Panc1 (cell line): ENCODE results near the gene PDGFD. TPM values are rescaled to one million over a fixed set of nuclear protein-coding genes. Genes with fewer than 3 reads are reported as not detected.

ENCODE experiments used
- ATAC-seq: fragments of 200-7000 bp; cut with Tn5 transposase; 2 replicates; pipeline ENCODE4 v1.9.1; 2020; ENCODE audit warnings: mild to moderate bottlenecking, moderate library complexity
- BruUV-seq: library from RNA; stranded (reverse); fragments of 400-500 nt; replicated peaks from 2 replicates; lab custom pipeline; 2021; lab: Mats Ljungman, UMichigan
- CTCF ChIA-PET: fragments of 300-600 bp; sonication (Branson Sonifier 250); formaldehyde crosslinking; loops from one replicate; lab custom pipeline; 2022; ENCODE audit warnings: antibody characterized with exemption; lab: Charles Lee
- POLR2A ChIA-PET: fragments of 300-600 bp; sonication (Branson Sonifier 250); formaldehyde crosslinking; loops from one replicate; lab custom pipeline; 2022; ENCODE audit warnings: antibody characterized with exemption; lab: Charles Lee
- DNase-seq: peaks from one replicate; pipeline ENCODE4 v3.0.0-alpha.2; 2010; ENCODE audit warnings: low read depth, low spot score
- H3K27ac ChIP-seq: 2 replicates; pipeline ENCODE4 v1.5.1; 2011; ENCODE audit warnings: mild to moderate bottlenecking, low read length, inconsistent platforms
- H3K27me3 ChIP-seq: fragments of 200-500 bp; sonication (Bioruptor generic); 2 replicates; pipeline ENCODE4 v1.6.0; 2014; ENCODE audit warnings: low read length, inconsistent platforms; ENCODE audit not compliant: control insufficient read depth, insufficient read depth
- H3K36me3 ChIP-seq: fragments of 200-500 bp; sonication (Bioruptor generic); 2 replicates; pipeline ENCODE4 v1.5.1; 2014; ENCODE audit warnings: inconsistent platforms, mild to moderate bottlenecking, low read length, moderate library complexity; ENCODE audit not compliant: control insufficient read depth, insufficient read depth
- H3K4me1 ChIP-seq: 2 replicates; pipeline ENCODE4 v1.5.1; 2011; ENCODE audit warnings: inconsistent platforms, mild to moderate bottlenecking, low read length, moderate library complexity; ENCODE audit not compliant: control insufficient read depth, insufficient read depth
- H3K4me3 ChIP-seq, 2 experiments: 2 replicates each; pipeline ENCODE4 v1.5.1; 2011 to 2012; ENCODE audit warnings: low read depth in 2 of 2, low read length in 2 of 2, mild to moderate bottlenecking in 2 of 2, inconsistent platforms in 1 of 2, moderate library complexity in 1 of 2
- H3K9me3 ChIP-seq: fragments of 200-500 bp; sonication (Bioruptor generic); 2 replicates; pipeline ENCODE4 v1.5.1; 2014; ENCODE audit warnings: low read depth, mild to moderate bottlenecking, inconsistent platforms, low read length, moderate library complexity; ENCODE audit not compliant: control insufficient read depth, insufficient read depth
- POLR2AphosphoS5 ChIP-seq: IDR thresholded peaks from 2 replicates; pipeline ENCODE4 v1.6.1; 2012; ENCODE audit warnings: mild to moderate bottlenecking, low read depth, low read length, moderate library complexity
- SIN3A ChIP-seq: IDR thresholded peaks from 2 replicates; pipeline ENCODE4 v1.6.1; 2012; ENCODE audit warnings: low read depth, mild to moderate bottlenecking, low read length, moderate library complexity, borderline replicate concordance; ENCODE audit not compliant: insufficient read depth
- TCF7L2 ChIP-seq: IDR thresholded peaks from 2 replicates; pipeline ENCODE4 v1.6.1; 2011; ENCODE audit warnings: mild to moderate bottlenecking, low read depth, low read length, inconsistent platforms
- in situ Hi-C: cut with HindIII; loops from 2 replicates; pipeline ENCODE4 v1.10.0; 2016; ENCODE audit warnings: low sequenced_read_pairs, low pct_unique_long_range_greater_than_20kb
- intact Hi-C: fragments of 100-400 bp; cut with micrococcal nuclease; formaldehyde crosslinking; loops from one replicate; pipeline ENCODE4 v1.10.0; 2022; ENCODE audit not compliant: unreplicated experiment
- total RNA-seq: library from RNA; stranded (reverse); gene quantifications from one replicate; pipeline ENCODE4 v1.2.1, GENCODE V29; 2021; ENCODE audit not compliant: unreplicated experiment
- TF ChIP-seq, protein P1 (sequence below), 2 experiments: IDR thresholded peaks; 2 replicates each; pipeline ENCODE4 v1.6.1; 2011 to 2012; ENCODE audit warnings: low read depth in 2 of 2, control low read depth in 1 of 2, low read length in 1 of 2, mild to moderate bottlenecking in 1 of 2, moderate library complexity in 1 of 2; ENCODE audit not compliant: insufficient read depth in 1 of 2
- TF ChIP-seq, protein P2 (sequence below): fragments of 450-650 bp; IDR thresholded peaks from 2 replicates; pipeline ENCODE4 v1.5.1; 2017; ENCODE audit warnings: mild to moderate bottlenecking

PDGFD gene
- total RNA-seq, 1 experiment from 2014 or later = 1.3 TPM

DNA sequence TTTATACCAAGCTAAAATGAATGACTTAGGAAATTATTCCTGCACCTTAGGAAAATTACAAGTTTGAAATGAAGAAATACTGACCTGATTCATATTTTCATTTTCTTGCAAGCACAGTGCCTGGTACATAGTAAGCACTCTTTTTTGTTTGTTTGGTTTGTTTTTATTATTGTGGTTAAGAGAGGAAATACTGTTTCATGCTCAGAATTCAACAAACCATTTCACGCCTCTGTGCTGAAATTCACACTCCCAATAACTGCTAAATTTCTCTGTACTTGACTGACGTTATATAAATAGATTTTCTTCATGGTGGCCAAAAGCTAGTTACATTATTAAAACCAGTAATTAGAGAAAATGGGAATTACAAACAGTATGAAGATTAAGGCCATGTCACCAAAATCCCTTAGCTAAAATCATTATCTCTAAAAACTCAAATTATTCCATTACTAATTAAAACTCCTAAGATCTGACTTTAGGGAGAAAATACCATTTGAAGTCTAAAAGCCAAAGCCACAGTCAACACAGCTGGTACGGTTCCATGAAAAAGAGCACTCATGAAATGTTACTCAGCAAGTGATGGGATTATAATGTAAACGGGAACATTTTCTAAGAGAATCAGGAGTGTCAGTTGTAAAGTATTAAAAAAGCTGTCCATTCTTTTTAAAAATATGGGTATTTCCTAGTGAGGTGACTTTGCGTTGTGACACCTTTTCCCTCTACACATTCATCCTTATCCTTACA lies 205.3 kb downstream of the PDGFD start:
- in situ Hi-C loops = no loop called here
- no peak overlapping the region for H3K4me3 ChIP-seq
- BruUV-seq = no TSS peak
- intact Hi-C loops = no loop called here
- H3K9me3 ChIP-seq = no peaks in the 10 kb centered on the region
- H3K27ac ChIP-seq = no peak overlapping the region
- POLR2A ChIA-PET = no interaction called here
- H3K4me1 ChIP-seq = no peaks in the 10 kb centered on the region
- no peaks in the 10 kb centered on the region for H3K27me3 ChIP-seq
- ATAC-seq (no peak), DNase-seq (no peak)
- H3K36me3 ChIP-seq = no peaks in the 10 kb centered on the region
- CTCF ChIA-PET = no interaction called here
- TF ChIP-seq SIN3A = no peak
- TF ChIP-seq TCF7L2 = no peak
- TF ChIP-seq, protein P1, sequence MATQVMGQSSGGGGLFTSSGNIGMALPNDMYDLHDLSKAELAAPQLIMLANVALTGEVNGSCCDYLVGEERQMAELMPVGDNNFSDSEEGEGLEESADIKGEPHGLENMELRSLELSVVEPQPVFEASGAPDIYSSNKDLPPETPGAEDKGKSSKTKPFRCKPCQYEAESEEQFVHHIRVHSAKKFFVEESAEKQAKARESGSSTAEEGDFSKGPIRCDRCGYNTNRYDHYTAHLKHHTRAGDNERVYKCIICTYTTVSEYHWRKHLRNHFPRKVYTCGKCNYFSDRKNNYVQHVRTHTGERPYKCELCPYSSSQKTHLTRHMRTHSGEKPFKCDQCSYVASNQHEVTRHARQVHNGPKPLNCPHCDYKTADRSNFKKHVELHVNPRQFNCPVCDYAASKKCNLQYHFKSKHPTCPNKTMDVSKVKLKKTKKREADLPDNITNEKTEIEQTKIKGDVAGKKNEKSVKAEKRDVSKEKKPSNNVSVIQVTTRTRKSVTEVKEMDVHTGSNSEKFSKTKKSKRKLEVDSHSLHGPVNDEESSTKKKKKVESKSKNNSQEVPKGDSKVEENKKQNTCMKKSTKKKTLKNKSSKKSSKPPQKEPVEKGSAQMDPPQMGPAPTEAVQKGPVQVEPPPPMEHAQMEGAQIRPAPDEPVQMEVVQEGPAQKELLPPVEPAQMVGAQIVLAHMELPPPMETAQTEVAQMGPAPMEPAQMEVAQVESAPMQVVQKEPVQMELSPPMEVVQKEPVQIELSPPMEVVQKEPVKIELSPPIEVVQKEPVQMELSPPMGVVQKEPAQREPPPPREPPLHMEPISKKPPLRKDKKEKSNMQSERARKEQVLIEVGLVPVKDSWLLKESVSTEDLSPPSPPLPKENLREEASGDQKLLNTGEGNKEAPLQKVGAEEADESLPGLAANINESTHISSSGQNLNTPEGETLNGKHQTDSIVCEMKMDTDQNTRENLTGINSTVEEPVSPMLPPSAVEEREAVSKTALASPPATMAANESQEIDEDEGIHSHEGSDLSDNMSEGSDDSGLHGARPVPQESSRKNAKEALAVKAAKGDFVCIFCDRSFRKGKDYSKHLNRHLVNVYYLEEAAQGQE (IDR thresholded peaks at IDR 0.05; ENCODE audit: insufficient read depth in 1 of 2, low read depth in 2 of 2, low read length in 1 of 2) = no peak
- no peak for TF ChIP-seq POLR2AphosphoS5
- TF ChIP-seq, protein P2, sequence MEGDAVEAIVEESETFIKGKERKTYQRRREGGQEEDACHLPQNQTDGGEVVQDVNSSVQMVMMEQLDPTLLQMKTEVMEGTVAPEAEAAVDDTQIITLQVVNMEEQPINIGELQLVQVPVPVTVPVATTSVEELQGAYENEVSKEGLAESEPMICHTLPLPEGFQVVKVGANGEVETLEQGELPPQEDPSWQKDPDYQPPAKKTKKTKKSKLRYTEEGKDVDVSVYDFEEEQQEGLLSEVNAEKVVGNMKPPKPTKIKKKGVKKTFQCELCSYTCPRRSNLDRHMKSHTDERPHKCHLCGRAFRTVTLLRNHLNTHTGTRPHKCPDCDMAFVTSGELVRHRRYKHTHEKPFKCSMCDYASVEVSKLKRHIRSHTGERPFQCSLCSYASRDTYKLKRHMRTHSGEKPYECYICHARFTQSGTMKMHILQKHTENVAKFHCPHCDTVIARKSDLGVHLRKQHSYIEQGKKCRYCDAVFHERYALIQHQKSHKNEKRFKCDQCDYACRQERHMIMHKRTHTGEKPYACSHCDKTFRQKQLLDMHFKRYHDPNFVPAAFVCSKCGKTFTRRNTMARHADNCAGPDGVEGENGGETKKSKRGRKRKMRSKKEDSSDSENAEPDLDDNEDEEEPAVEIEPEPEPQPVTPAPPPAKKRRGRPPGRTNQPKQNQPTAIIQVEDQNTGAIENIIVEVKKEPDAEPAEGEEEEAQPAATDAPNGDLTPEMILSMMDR = no peak

DNA sequence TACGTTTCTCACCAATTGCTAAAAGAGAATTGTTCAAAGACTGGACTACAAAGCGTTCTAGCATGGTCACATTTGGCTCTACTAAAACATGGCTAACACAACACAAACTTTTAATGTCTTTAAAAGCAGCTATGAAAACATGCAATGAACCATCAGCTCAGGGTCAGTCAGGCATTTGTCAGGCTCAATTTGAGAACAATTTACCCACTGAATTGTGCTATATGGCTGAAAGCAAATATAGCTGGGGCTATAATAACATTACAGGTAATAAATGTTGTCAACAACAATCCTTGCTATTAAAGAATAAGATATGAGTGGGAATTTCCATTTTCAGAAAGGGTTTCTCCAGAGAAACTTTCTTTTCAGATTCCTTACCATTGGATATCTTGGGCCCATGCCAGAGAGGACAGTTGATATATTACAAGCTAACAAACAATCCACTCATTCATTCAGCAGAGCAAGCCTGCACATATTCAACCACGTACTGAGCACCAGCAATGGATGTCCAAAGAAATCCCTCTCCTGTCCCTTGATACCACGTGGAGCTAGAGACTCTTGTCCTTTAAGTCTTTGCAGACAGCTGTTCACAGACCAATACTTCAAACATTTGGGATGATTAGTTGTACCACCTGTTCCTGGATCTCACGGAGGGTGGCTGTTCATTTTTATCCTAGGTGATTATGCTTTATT lies 210.0 kb downstream of the PDGFD start:
- H3K36me3 ChIP-seq = no peaks in the 10 kb centered on the region
- DNase-seq (no peak), ATAC-seq (no peak)
- H3K4me1 ChIP-seq = no peaks in the 10 kb centered on the region
- no peak overlapping the region for H3K27ac ChIP-seq
- H3K4me3 ChIP-seq = no peak overlapping the region
- POLR2A ChIA-PET = no interaction called here
- intact Hi-C loops (no loop called here), in situ Hi-C loops (no loop called here)
- H3K27me3 ChIP-seq = no peaks in the 10 kb centered on the region
- TF ChIP-seq, protein P2 = no peak
- TF ChIP-seq SIN3A = no peak
- TF ChIP-seq, protein P1 (IDR thresholded peaks at IDR 0.05; ENCODE audit: insufficient read depth in 1 of 2, low read depth in 2 of 2, low read length in 1 of 2) = no peak
- no peak for TF ChIP-seq POLR2AphosphoS5
- no peak for TF ChIP-seq TCF7L2
- CTCF ChIA-PET = no interaction called here
- H3K9me3 ChIP-seq = no peaks in the 10 kb centered on the region
- no TSS peak for BruUV-seq
